Adrenal gland (tissue), 19 donors: ENCODE measurements around the gene ADSS1. TPM values are rescaled to one million over a fixed set of nuclear protein-coding genes. Genes with fewer than 3 reads are reported as not detected.

Experiments
- DNase-seq, 7 donors: peaks; one replicate each; pipeline ENCODE4 v3.0.0-alpha.2; 2019 to 2020
- H3K27ac ChIP-seq, 5 donors: fragments of 200-600 bp; sonication (generic) in 4 of 5; 1 replicate in 3 of 5; 2 replicates in 2 of 5; pipeline versions ENCODE4 v1.5.1 to v1.8.0; 2016 to 2020; ENCODE audit warnings: mild to moderate bottlenecking in 1 of 5
- H3K27me3 ChIP-seq: fragments of 200-600 bp; 2 replicates; pipeline ENCODE4 v1.8.0; 2021
- H3K36me3 ChIP-seq, 2 donors: fragments of 200-600 bp; replicated peaks in 1 of 2; 1 replicate in 1 of 2; 2 replicates in 1 of 2; pipeline versions ENCODE4 v1.5.1 to v1.8.0; 2018 to 2022
- H3K4me1 ChIP-seq, 2 donors: fragments of 200-600 bp; replicated peaks in 1 of 2; 1 replicate in 1 of 2; 2 replicates in 1 of 2; pipeline versions ENCODE4 v1.5.1 to v1.8.0; 2018 to 2021
- H3K4me3 ChIP-seq, 4 donors: fragments of 200-600 bp; sonication (generic) in 3 of 4; one replicate each; pipeline ENCODE4 v1.5.1; 2016 to 2018
- H3K9me3 ChIP-seq, 3 donors: fragments of 200-600 bp; sonication (generic) in 1 of 3; replicated peaks in 1 of 3; 1 replicate in 2 of 3; 2 replicates in 1 of 3; pipeline versions ENCODE4 v1.5.1 to v1.8.0; 2016 to 2021
- CTCF ChIP-seq, 6 experiments: fragments of 450-650 bp in 4 of 6; fragments of 200-600 bp in 2 of 6; sonication (generic) in 1 of 6; IDR thresholded peaks; 1 replicate in 5 of 6; 2 replicates in 1 of 6; pipeline versions ENCODE4 v1.5.1 to v1.8.0; 2016 to 2021; ENCODE audit warnings: antibody characterized with exemption in 6 of 6, mild to moderate bottlenecking in 2 of 6, moderate library complexity in 1 of 6
- POLR2A ChIP-seq, 2 donors: fragments of 450-650 bp; IDR thresholded peaks; one replicate each; pipeline ENCODE4 v1.6.1; 2017; ENCODE audit warnings: antibody characterized with exemption in 2 of 2, mild to moderate bottlenecking in 2 of 2, moderate library complexity in 1 of 2
- WGBS, 4 donors: extraction: QIAGEN DNeasy Blood & Tissue Kit in 2 of 4; methylation state at CpG; one replicate each; pipeline versions ENCODE4 v1.1.5 to v1.1.7; 2013 to 2017; 5-methylcytosine and 5-hydroxymethylcytosine counted together
- intact Hi-C, 2 donors: fragments of 100-400 bp; cut with DNase I; formaldehyde crosslinking; loops; one replicate each; pipeline versions ENCODE4 v1.14.1 to v1.15.0; 2022 to 2023
- long read RNA-seq, 10 donors: library from polyadenylated mRNA in 3 of 10; unstranded in 2 of 10; stranded (forward) in 1 of 10; transcript quantifications; one replicate each; pipeline ENCODE4 v2.0.0 and lab custom pipeline, GENCODE V29; 2021 to 2026
- polyA plus RNA-seq, 3 donors: library from polyadenylated mRNA; stranded (reverse); fragments of 200-250 nt in 2 of 3; fragments of 350-450 nt in 1 of 3; fragmentation: Illumina TruSeq in 1 of 3; extraction: RNeasy Lipid Tissue Mini Kit (QIAGEN cat#74804) in 1 of 3; gene quantifications; one replicate each; pipeline ENCODE4 v1.2.3, GENCODE V29; 2013 to 2014
- total RNA-seq, 9 donors: library from RNA; depleted of rRNA in 4 of 9; stranded (reverse); fragments of >200 nt in 4 of 9; fragments of 120-200 nt in 1 of 9; fragmentation: NEBNext Ultra II Directional in 1 of 9; extraction: Animal tissue kit (Norgen Biotek cat#: 25700) in 1 of 9; gene quantifications; one replicate each; pipeline versions ENCODE4 v1.1.0 to v1.2.4, GENCODE V29; 2013 to 2023
- donor health status: healthy with polysubstance abuse.
- donor health status: Bipolar disorder and iron deficiency.
- donor health status: DM: yes; HTN: yes; CAD: no.
- donor health status: DM: no; HTN: no; CAD: no.
- donor health status: DM: no; HTN: no; CAD: no.
- donor health status: DM: yes; HTN: yes; CAD: no.

The ADSS1 gene
- total RNA-seq (10 to 100 TPM in 6 of 9 donors, 1 to 10 TPM in 3; 4.0 to 39.1 (median 17.0) TPM), polyA plus RNA-seq (10 to 100 TPM in 2 of 3 donors, 1 to 10 TPM in 1; 5.6 to 20.1 (median 16.7) TPM)
- long read RNA-seq, donor 1: 0 reads
- long read RNA-seq, donor 2, partial matches to known transcripts: 0 of 1 reads
- long read RNA-seq, donor 2, other reads (novel, unspliced or antisense): 0 of 1 reads
- long read RNA-seq, donor 3, partial matches to known transcripts: 0 of 4 reads
- long read RNA-seq, donor 3, other reads (novel, unspliced or antisense): 0 of 4 reads
- long read RNA-seq, donor 4, partial matches to known transcripts: 2 of 4 reads
- long read RNA-seq, donor 4, other reads (novel, unspliced or antisense): 0 of 4 reads
- long read RNA-seq, donor 5, transcript ADSSL1-201 (13 exons, 1,766 nt): major isoform, 26 of 29 reads
- long read RNA-seq, donor 5, partial matches to known transcripts: 1 of 29 reads
- long read RNA-seq, donor 5, other reads (novel, unspliced or antisense): 2 of 29 reads
- long read RNA-seq, donor 6: 0 reads
- long read RNA-seq, donor 7, partial matches to known transcripts: 0 of 1 reads
- long read RNA-seq, donor 7, other reads (novel, unspliced or antisense): 0 of 1 reads
- long read RNA-seq, donor 8, partial matches to known transcripts: 0 of 2 reads
- long read RNA-seq, donor 8, other reads (novel, unspliced or antisense): 0 of 2 reads
- long read RNA-seq, donor 9, partial matches to known transcripts: 0 of 1 reads
- long read RNA-seq, donor 9, other reads (novel, unspliced or antisense): 0 of 1 reads
- long read RNA-seq, donor 10: 0 reads

GRCh38 chr14:104723651-104724406, at the start of gene ADSS1:
Gene ADSS1 (plus strand): TSS chr14:104724229. CDS start chr14:104724271, 42 bp downstream.
- Histone ChIP-seq H3K27ac (peak within 1 kb of the TSS in 3 of 5 donors; percentile 57 to 77 (median 73)), H3K4me1 (peaks cover 26 to 32% of the 10 kb centered on the region in 2 donors), H3K27me3 (no peaks in the 10 kb centered on the region), H3K4me3 (peak within 1 kb of the TSS in 2 of 4 donors; percentile 40 to 69), H3K9me3 (no peaks in the 10 kb centered on the region), H3K36me3 (peaks cover 0 to 8% of the 10 kb centered on the region in 2 donors)
- peak; percentile 61 to 77 (median 74) for DNase-seq
- peak; percentile 59 to 85 (median 77) for TF ChIP-seq CTCF (IDR thresholded peaks at IDR 0.05)
- no peak for TF ChIP-seq POLR2A (IDR thresholded peaks at IDR 0.05)
- intact Hi-C loops: no loop called here
- 0 to 2% (median 0%) methylated on average over 7 to 82 of the region's 82 CpGs; no CpG with 5 or more reads in 1 of the 4 donors for WGBS, 4 donors

GRCh38 chr14:104675447-104675846, 48.6 kb upstream of the ADSS1 start:
- Histone ChIP-seq H3K9me3 (no peaks in the 10 kb centered on the region), H3K27me3 (no peaks in the 10 kb centered on the region), H3K4me3 (no peak overlapping the region), H3K36me3 (no peaks in the 10 kb centered on the region), H3K4me1 (peaks cover 27 to 40% of the 10 kb centered on the region in 2 donors), H3K27ac (no peak overlapping the region)
- no peak for TF ChIP-seq POLR2A (IDR thresholded peaks at IDR 0.05)
- no peak for TF ChIP-seq CTCF (IDR thresholded peaks at IDR 0.05)
- no peak for DNase-seq
- WGBS, 4 donors: 90 to 99% (median 96%) methylated on average over 2 of the region's 2 CpGs
- intact Hi-C loops: no loop called here

- Histone ChIP-seq H3K4me1 (peaks cover 34 to 48% of the 10 kb centered on the region in 2 donors), H3K4me3 (no peak overlapping the region), H3K27me3 (no peaks in the 10 kb centered on the region), H3K27ac (peak overlapping the region in 1 of 5 donors; percentile 86), H3K9me3 (no peaks in the 10 kb centered on the region), H3K36me3 (no peaks in the 10 kb centered on the region)
- DNase-seq: peak in 1 of 7 donors; percentile 23
- 82 to 96% (median 90%) methylated on average over 2 to 7 of the region's 7 CpGs for WGBS, 4 donors
- no peak for TF ChIP-seq POLR2A (IDR thresholded peaks at IDR 0.05)
- TF ChIP-seq CTCF (IDR thresholded peaks at IDR 0.05): no peak
- intact Hi-C loops: no loop called here
Measured at GRCh38 chr14:104676130-104676693, 47.8 kb upstream of the ADSS1 start.
